Measurements from ENCODE around the gene ARHGEF33.

- no peak for TF ChIP-seq EZH2phosphoT487 (IDR thresholded peaks at IDR 0.05; ENCODE audit: unreplicated experiment)
- no peak for TF ChIP-seq CTCF (conservative IDR thresholded peaks at IDR 0.05; ENCODE audit: low read depth in 2 of 2)
- TF ChIP-seq CREB1 (CRISPR knock-in tag; IDR thresholded peaks at IDR 0.05; ENCODE audit: low read depth), result no peak
- TF ChIP-seq NANOG (IDR thresholded peaks at IDR 0.05; ENCODE audit: borderline replicate concordance), result no peak
Observed at GRCh38 chr2:38922389-38922788, 32.7 kb downstream of the ARHGEF33 start.

All from GM23338 (cell line).